Chondrocyte (in vitro differentiated cells): ENCODE results near the gene PCNX3. TPM values are rescaled to one million over a fixed set of nuclear protein-coding genes. Genes with fewer than 3 reads are reported as not detected.

Source experiments
- DNase-seq: peaks from one replicate; pipeline ENCODE4 v3.0.0; 2021; ENCODE audit warnings: mixed read lengths, low spot score
- H3K27ac Mint-ChIP-seq: one replicate; pipeline ENCODE4 v1.8.0; 2021; ENCODE audit warnings: mild to moderate bottlenecking, moderate library complexity, mixed read lengths; ENCODE audit not compliant: unreplicated experiment
- H3K27me3 Mint-ChIP-seq: 2 replicates; pipeline ENCODE4 v1.8.0; 2021; ENCODE audit warnings: low read depth, mixed read lengths
- H3K36me3 Mint-ChIP-seq: 2 replicates; pipeline ENCODE4 v1.8.0; 2021; ENCODE audit warnings: low read depth, mixed read lengths
- H3K4me1 Mint-ChIP-seq: 2 replicates; pipeline ENCODE4 v1.8.0; 2021; ENCODE audit warnings: low read depth, mild to moderate bottlenecking, mixed read lengths
- H3K4me3 Mint-ChIP-seq: one replicate; pipeline ENCODE4 v1.8.0; 2021; ENCODE audit warnings: mild to moderate bottlenecking, moderate library complexity, mixed read lengths; ENCODE audit not compliant: unreplicated experiment
- H3K9me3 Mint-ChIP-seq: 2 replicates; pipeline ENCODE4 v1.8.0; 2021; ENCODE audit warnings: low read depth, mixed read lengths
- total RNA-seq: library from RNA; stranded (reverse); gene quantifications from 3 replicates; pipeline ENCODE4 v1.2.1, GENCODE V29; 2021
- TF ChIP-seq, protein P1 (sequence below): fragments of 200-600 bp; sonication (generic); IDR thresholded peaks from 2 replicates; pipeline ENCODE4 v1.5.0; 2021; ENCODE audit warnings: antibody characterized with exemption, mild to moderate bottlenecking, moderate library complexity

Gene PCNX3
- total RNA-seq, 1 donor from 2014 or later = 36.3 TPM

DNA sequence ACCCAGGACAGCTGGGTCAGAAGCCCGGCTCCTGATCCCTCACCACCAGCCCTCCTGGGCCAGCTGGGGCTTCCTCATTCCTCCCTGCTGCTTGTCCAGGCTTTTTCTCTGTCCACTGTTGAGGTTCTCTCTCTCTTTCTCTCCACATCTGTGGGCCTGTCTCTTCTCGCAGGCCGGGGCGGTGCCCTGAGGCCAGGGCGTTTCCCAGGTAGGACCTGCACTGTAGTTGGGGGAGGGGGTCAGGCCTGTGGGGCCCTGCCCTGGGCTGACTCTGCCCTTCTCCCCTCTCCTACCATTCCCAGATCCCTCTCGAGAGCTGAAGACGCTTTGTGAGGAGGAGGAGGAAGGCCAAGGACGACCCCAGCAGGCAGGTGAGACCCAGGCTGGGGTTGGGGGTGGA is 34.8 kb upstream of the PCNX3 start:
- H3K27me3 Mint-ChIP-seq = no peaks in the 10 kb centered on the region
- H3K36me3 Mint-ChIP-seq = peaks cover 14% of the 10 kb centered on the region
- TF ChIP-seq, protein P1, sequence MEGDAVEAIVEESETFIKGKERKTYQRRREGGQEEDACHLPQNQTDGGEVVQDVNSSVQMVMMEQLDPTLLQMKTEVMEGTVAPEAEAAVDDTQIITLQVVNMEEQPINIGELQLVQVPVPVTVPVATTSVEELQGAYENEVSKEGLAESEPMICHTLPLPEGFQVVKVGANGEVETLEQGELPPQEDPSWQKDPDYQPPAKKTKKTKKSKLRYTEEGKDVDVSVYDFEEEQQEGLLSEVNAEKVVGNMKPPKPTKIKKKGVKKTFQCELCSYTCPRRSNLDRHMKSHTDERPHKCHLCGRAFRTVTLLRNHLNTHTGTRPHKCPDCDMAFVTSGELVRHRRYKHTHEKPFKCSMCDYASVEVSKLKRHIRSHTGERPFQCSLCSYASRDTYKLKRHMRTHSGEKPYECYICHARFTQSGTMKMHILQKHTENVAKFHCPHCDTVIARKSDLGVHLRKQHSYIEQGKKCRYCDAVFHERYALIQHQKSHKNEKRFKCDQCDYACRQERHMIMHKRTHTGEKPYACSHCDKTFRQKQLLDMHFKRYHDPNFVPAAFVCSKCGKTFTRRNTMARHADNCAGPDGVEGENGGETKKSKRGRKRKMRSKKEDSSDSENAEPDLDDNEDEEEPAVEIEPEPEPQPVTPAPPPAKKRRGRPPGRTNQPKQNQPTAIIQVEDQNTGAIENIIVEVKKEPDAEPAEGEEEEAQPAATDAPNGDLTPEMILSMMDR = no peak
- H3K9me3 Mint-ChIP-seq = no peaks in the 10 kb centered on the region
- peaks cover 24% of the 10 kb centered on the region for H3K4me1 Mint-ChIP-seq
- no peak overlapping the region for H3K4me3 Mint-ChIP-seq
- no peak overlapping the region for H3K27ac Mint-ChIP-seq
- no peak for DNase-seq

DNA sequence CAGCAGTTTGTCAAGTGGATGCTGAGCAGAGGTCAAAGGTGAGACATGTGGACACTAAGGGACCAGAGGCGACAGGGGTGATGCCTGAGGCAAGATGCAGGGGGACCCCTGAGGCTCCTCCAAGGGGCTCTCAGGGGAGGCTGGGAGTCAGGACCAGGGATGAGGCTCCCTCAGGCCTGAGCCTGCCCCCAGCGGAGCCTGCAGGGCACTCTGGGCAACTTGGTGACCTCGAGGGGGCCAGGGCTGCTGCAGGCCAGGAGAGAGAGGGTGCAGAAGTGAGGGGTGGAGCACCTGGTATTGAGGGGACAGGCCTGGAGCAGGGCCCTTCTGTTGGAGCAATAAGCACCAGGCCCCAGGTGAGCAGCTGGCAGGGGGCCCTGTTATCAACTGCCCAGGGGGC is 33.6 kb upstream of the PCNX3 start:
- peaks cover 16% of the 10 kb centered on the region for H3K36me3 Mint-ChIP-seq
- TF ChIP-seq, protein P1 = no peak
- H3K9me3 Mint-ChIP-seq = no peaks in the 10 kb centered on the region
- peaks cover 26% of the 10 kb centered on the region for H3K4me1 Mint-ChIP-seq
- no peaks in the 10 kb centered on the region for H3K27me3 Mint-ChIP-seq
- no peak overlapping the region for H3K4me3 Mint-ChIP-seq
- no peak overlapping the region for H3K27ac Mint-ChIP-seq
- no peak for DNase-seq

DNA sequence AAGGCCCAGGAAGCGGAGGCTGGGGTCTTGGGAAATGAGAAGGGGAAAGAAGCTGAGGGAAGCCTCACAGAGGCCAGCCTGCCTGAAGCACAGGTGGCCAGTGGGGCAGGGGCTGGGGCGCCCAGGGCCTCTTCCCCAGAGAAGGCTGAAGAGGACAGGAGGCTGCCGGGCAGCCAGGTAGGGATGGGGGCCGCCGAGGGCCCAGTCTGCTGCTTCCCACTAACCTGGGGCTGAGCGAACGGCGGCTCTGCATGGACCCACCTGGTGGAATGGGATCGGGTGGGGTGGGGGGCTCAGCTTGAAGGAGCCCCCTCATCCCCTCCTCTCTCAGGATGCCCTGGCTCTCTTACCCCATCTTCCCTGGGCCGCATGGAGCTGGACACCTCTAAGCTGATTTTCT is 32.0 kb upstream of the PCNX3 start:
- Mint-ChIP-seq H3K4me3 (no peak overlapping the region), H3K36me3 (peaks cover 16% of the 10 kb centered on the region), H3K9me3 (no peaks in the 10 kb centered on the region), H3K4me1 (peaks cover 27% of the 10 kb centered on the region), H3K27me3 (no peaks in the 10 kb centered on the region), H3K27ac (no peak overlapping the region)
- DNase-seq = no peak
- TF ChIP-seq, protein P1 = no peak

DNA sequence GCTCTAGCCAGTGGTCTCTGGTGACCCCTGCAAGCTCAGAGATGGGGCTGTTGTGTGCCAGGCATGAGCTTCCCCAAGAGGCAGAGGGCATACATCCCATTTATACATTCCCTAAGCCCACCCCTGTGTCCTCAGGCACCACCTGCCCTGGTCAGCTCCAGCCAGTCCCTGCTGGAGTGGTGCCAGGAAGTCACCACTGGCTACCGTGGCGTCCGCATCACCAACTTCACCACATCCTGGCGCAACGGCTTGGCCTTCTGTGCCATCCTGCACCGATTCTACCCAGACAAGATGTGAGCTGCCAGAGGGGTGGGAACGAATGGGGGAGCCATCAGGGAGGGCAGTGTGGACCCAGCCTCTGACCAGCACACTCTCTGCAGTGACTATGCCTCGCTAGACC is 31.5 kb upstream of the PCNX3 start:
- TF ChIP-seq, protein P1 = no peak
- Mint-ChIP-seq H3K4me3 (no peak overlapping the region), H3K27me3 (no peaks in the 10 kb centered on the region), H3K4me1 (peaks cover 26% of the 10 kb centered on the region), H3K9me3 (no peaks in the 10 kb centered on the region), H3K27ac (no peak overlapping the region), H3K36me3 (peaks cover 16% of the 10 kb centered on the region)
- no peak for DNase-seq

DNA sequence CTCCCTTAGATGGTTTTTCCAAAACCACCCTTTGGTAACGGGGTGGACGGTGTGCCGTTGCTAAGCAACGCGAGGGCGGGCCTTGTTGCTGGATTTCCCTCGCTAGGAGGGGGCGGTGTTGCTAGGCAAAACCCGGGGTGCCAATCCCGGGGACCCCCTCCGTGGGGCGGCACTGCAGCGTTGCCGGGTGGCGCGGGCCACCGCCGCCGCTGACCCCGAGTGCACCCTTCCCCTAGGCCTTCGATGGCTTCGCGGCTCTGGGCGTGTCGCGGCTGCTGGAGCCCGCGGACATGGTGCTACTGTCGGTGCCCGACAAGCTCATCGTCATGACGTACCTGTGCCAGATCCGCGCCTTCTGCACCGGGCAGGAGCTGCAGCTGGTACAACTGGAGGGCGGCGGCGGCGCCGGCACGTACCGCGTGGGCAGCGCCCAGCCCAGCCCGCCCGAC is 30.8 kb upstream of the PCNX3 start:
- Mint-ChIP-seq H3K9me3 (no peaks in the 10 kb centered on the region), H3K36me3 (peaks cover 15% of the 10 kb centered on the region)
- DNase-seq = no peak

More for the DNA sequence above, 30.8 kb upstream of the PCNX3 start:
- TF ChIP-seq, protein P1 = no peak
- Mint-ChIP-seq H3K27ac (no peak overlapping the region), H3K27me3 (no peaks in the 10 kb centered on the region), H3K4me3 (no peak overlapping the region), H3K4me1 (peaks cover 26% of the 10 kb centered on the region)
